Stimulated activated CD8-positive, alpha-beta memory T cell treated with anti-CD3 and anti-CD28 coated beads, Interleukin-12 subunit alpha, Interleukin-12 subunit beta, amount 100 ng/mL, for 1 hour (primary cell): Measurements from ENCODE around the gene WDR45.

ENCODE experiments used
- DNase-seq: peaks from one replicate; pipeline ENCODE4 v3.0.0-alpha.2; 2020; ENCODE audit warnings: low read depth

WDR45 gene

DNA sequence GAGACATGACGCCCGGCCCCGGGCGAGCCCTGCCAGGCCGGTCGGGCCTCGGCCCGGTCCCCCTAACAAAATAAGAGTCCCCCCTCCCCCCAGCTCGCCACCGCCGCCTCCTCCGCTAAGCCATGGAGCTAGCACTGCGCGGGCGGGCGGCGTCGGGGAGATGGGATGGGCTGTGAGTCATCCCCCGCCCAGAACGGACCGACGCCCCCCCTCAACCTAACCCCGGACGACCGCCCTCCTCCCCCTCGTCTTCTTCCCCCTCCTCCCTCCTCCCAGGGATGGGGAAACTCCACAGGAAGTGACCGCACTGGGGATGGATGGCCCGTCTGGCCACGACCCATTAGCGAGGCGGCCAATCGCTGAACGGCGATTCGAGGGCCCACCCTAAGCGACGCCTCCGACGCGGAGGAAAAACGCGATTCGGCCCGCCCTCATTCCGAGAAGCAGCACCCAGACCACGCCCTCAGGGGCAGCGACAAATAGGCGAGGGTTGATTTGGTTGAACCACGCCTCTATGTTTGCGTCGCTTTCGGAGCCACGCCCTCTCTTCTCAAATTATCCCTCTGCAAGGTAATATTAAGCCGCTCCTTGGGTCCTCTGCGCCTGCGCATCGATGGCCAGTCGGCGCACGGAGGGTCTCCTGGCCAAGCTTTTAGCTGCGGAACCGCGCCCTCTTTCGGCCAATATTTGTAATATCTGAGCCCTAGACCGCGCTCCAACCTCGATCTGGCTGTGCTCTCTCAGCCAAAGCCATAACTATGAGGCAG lies 36.3 kb downstream of the WDR45 start, which contains the start of gene TFE3:
TSS of gene TFE3 (minus strand) at position 138 of the 767 bp plus-strand sequence. CDS start at position 7, 131 bp downstream.
- peak; percentile 91 for DNase-seq

DNA sequence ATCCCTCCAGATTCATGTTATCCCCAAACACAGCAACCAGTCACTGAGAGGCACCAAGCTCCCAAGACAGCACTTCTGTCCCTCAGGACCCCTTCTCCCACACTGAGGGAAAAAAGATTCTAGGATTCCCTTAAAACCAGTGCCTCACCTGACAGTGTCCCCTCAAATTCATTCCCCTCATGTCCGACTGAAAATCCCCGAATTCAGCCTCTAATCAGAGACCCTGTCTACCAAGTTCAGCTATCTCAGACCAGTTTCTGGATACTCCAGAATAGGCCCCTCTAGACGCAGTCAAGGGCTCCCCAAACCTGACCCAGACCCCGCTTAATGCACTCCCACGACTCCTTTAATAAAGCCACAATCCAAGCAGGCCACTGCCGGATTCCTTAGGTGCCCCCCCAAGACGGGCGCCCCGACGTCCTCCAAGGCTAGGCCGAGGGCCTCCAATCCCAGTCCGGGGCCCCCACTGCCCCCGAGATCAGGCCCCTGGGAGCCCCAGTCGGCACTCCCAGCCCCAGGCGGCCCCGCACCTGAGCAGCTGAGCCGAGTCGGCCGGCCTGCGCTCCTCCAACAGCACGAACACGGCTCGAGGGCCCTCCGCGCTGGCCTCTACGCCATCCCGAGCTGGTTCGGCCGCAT lies 37.0 kb downstream of the WDR45 start:
- no peak for DNase-seq

DNA sequence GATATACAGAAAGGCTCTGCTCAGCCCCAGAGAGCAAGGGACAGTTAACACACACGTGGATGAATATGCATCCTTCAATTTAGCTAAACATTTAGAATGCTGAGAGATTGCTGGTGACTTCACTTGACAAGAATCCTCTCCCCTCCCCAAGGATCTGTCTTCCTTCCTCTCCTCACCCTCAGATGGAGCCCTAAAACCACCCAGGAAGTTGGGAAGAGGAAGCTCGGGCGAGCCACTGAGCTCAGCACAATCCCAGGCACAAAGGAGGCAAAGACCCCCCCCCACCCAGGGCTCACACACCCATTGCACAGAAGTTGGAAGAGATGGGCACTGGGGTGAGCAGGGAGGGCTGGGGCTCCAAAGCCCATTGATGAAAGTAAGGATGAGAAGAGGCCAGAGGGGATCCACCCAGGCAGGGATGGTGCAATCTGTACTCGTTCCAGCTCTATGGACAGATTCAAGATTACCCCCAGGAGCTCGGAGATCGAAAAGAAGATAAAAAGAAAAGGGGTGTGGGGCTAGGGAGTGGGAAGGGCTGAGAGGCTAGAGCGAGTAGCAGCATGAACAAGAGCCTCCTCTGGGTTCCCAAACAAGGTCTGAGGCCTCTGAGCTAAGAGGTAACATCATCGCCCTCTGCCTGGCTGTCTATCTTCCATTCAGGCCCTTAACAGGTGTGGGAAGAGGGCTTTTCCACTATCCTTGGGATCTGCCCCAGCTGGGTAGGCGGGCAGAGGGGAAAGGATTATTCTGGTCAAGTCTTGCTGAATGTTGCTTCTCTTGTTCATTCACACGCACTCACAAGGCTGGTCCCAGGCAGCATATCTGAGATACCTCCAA lies 37.7 kb downstream of the WDR45 start:
- DNase-seq, result no peak

DNA sequence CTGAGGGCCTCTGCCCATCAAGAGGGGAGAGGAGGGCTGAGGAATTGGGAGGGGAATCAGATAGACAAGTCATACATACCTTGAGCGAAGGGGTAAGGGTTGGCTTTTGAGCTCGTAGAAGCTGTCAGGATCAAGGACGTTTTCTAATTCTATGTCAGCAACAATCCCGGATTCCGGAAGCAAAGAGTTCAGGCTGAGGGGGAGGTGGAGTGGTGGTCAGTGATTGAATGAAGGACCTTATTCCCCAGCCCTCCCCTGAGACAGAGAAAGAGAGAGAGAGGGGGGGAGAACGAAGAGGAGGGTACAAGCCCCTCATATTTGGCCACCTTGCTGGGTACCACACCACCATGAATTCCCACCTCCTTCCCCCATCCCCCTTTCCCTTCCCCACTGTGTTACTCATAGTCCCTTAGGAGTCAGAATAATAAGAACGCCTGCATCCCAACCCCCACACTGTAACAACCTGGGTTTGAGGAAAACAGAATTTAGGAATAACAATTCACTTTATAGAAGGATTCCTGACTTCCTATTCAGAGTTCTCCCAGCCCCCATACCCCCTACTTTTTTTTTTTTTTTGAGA lies 39.2 kb downstream of the WDR45 start:
- DNase-seq, result no peak

DNA sequence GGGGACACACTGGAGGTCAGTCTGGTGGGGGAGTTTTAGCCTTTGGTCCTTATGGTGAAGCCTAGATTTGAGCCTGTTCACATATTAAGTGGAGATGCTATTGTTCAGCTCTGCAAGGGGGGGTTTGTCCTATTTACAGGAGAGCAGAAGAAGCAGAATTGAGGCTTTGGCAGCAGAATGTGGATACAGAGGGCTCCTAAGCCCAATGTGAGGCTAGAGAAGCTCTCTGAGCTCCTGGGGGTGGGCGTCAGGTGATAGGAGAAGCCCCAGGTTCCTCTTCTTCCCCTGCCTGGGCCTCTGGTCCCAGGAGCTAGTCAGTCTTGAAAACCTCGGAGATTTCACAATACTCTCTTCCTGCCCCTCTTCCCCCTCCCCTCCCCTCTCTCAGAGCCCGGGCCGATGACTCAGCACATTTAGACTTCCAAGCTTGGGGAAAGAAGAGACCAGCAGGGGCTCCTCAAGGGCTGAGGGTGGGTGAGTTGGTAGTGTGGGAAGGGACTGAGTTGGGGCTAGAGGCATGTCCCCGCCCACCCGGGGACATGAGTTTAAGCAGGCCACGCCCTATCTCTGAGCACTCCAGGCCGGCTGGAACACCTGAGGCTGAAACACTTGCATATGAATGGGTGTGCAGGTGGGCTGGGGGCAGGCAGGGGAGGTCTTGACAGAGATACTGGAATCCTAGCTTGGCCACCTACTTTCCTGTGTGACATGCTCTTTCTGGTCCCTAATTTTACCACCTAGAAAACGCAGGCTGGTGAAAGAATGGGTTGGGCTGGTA lies 39.9 kb downstream of the WDR45 start:
- no peak for DNase-seq

DNA sequence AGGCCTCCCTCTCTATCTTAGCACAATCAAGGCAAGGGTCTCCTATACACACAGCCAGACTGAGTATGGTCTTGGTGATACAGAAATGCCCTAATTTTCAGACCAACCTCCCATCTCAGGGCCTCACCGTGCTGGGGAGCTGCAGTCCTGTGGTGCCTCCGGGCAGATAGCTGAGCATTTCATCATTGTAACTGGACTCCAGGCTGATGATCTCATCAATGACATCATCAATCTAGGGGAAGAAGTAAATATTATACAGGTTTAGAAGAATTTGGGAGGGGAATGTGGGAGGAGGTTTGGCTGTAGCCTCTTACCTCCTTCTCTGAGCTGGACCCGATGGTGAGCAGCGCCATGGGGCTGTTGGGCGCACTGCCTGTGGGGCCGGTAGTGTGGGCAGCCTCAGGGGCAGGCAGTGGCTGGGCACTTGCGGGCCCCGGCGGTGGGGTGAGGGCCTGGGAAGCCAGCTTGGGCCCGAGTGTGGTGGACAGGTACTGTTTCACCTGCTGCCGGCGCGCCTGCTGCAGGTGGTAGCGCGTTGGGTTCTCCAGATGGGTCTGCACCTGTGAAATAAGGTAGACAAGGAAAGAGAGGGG lies 41.7 kb downstream of the WDR45 start:
- DNase-seq, result no peak

DNA sequence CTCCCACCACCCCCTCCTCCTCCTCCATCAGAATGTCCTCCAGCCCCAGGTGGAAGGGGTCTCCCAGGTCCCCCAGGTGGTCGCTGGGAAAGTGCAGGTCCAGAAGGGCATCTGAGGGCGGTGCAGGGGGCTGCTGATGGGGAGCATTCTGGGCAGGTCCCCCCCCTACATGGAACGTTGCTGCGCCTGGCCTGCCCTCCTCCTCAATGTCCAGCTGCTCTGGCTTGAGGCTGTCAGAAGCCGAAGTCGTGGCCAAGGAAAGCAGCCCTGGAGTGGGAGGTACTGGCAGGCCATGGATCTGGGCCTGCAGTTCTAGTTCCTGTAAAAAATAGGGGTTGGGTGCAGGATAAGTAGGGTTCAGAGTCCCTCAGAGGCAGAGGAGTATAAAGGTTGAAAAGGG lies 49.4 kb downstream of the WDR45 start:
- DNase-seq, result no peak

DNA sequence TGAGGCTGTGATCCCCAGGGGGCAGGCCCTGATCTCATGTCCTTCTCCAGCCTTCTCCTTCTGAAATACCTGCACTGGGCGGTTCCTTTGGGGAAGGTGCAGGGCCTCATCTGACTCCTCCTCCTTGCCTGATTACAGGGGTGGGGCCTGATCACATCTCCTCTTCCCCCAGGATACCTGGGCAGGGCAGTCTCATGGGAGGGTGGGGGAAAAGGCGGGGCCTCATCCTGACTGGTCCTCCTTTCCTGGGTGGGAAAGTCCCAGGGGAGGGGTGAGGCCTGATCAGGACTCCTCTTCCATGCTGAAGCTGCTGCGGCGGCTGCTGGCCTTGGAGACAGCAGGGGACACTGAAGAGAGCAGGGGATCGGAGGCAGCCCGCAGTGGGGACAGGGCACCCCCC lies 49.8 kb downstream of the WDR45 start:
- no peak for DNase-seq
